ENCODE measurements around the gene DLGAP1. TPM values are rescaled to one million over a fixed set of nuclear protein-coding genes. Genes with fewer than 3 reads are reported as not detected.

The DLGAP1 gene
- total and polyA plus RNA-seq, 2 of the 8 experiments (the other 6 are each of a cell fraction or from before 2014, with no cell fraction given): 11.8 to 16.9 TPM

GRCh38 chr18:3855966-3856365, 599.1 kb downstream of the DLGAP1 start:
- Histone ChIP-seq H3K4me3 (ENCODE audit: extremely low read depth in 1 of 4, insufficient read depth in 2 of 4, low read depth in 3 of 4, low read length in 4 of 4) (no peak overlapping the region), H3K79me1 (ENCODE audit: low read depth, low read length) (no peaks in the 10 kb centered on the region), H3K18ac (ENCODE audit: extremely low read depth, low read length) (no peak overlapping the region), H2BK20ac (ENCODE audit: low read length) (no peak overlapping the region), H4K20me1 (replicated peaks in 1 of 2; ENCODE audit: control insufficient read depth in 1 of 2, insufficient read depth in 2 of 2, low read length in 2 of 2) (no peaks in the 10 kb centered on the region), H3K23me2 (ENCODE audit: low read depth, low read length) (no peaks in the 10 kb centered on the region), H3K79me2 (ENCODE audit: control insufficient read depth in 1 of 2, insufficient read depth in 2 of 2, low read length in 2 of 2) (no peaks in the 10 kb centered on the region), H4K5ac (ENCODE audit: insufficient read length, low read depth, low read length) (no peak overlapping the region), H3K14ac (ENCODE audit: insufficient read length) (no peak overlapping the region), H2BK5ac (ENCODE audit: low read depth, low read length) (no peak overlapping the region), H3K36me3 (ENCODE audit: control insufficient read depth in 2 of 4, insufficient read depth in 4 of 4, low read length in 3 of 4) (no peaks in the 10 kb centered on the region), H3K27me3 (replicated peaks in 1 of 4; ENCODE audit: control insufficient read depth in 3 of 4, extremely low read depth in 1 of 4, insufficient read depth in 3 of 4, low read length in 3 of 4) (no peaks in the 10 kb centered on the region), H2BK15ac (ENCODE audit: low read length) (no peak overlapping the region), H3K23ac (ENCODE audit: insufficient read length) (no peak overlapping the region), H3K9ac (replicated peaks in 1 of 4; ENCODE audit: extremely low read depth in 1 of 4, low read depth in 3 of 4, low read length in 3 of 4) (no peak overlapping the region), H3K4ac (replicated peaks; ENCODE audit: insufficient read length, low read depth, low read length) (no peak overlapping the region), H2AFZ (ENCODE audit: low read length) (no peak overlapping the region), H3K4me1 (replicated peaks in 1 of 4; ENCODE audit: control insufficient read depth in 3 of 4, insufficient read depth in 4 of 4, low read length in 3 of 4) (no peaks in the 10 kb centered on the region), H3K9me3 (ENCODE audit: insufficient read depth in 2 of 2, low read depth in 1 of 2, low read length in 1 of 2) (no peaks in the 10 kb centered on the region), H3K56ac (replicated peaks; ENCODE audit: insufficient read length, low read depth, low read length) (no peak overlapping the region), H2BK12ac (ENCODE audit: low read depth, low read length) (no peak overlapping the region), H3K4me2 (ENCODE audit: insufficient read depth in 1 of 2, low read depth in 2 of 2, low read length in 2 of 2) (no peak overlapping the region), H4K91ac (replicated peaks; ENCODE audit: insufficient read length, low read length) (no peak overlapping the region), H2AK5ac (ENCODE audit: low read depth, low read length) (no peak overlapping the region), H4K8ac (ENCODE audit: extremely low read depth, insufficient read depth, low read length) (no peak overlapping the region), H2BK120ac (replicated peaks; ENCODE audit: low read depth, low read length) (no peak overlapping the region), H3K27ac (ENCODE audit: low read depth, low read length) (no peak overlapping the region)
- TF ChIP-seq SP4 (IDR thresholded peaks at IDR 0.05; ENCODE audit: low read length) (no peak), EP300 (IDR thresholded peaks at IDR 0.05; ENCODE audit: borderline replicate concordance in 1 of 2, low read depth in 2 of 2, low read length in 2 of 2) (no peak), SUZ12 (IDR thresholded peaks at IDR 0.05; ENCODE audit: low read length) (no peak), RNF2 (IDR thresholded peaks at IDR 0.05; ENCODE audit: borderline replicate concordance, low read depth, low read length, missing control alignments, poor library complexity, severe bottlenecking) (no peak)
- ChIA-PET CTCF (ENCODE audit: partially characterized antibody) (interaction anchor here (0.6 to 1.3 kb wide), 2 partner anchors 12 to 85 kb away, joined by 3 to 4 read pairs; no protein-coding TSS in a partner anchor), POLR2A (ENCODE audit: partially characterized antibody) (no interaction called here)
- DNase-seq (ENCODE audit: low read depth in 1 of 2, low spot score in 2 of 2) (no peak), FAIRE-seq (no peak)
- 84% methylated on average over 3 of the region's 3 CpGs; no CpG with 5 or more reads in 1 of the 2 experiments for WGBS, 2 experiments (ENCODE audit: extremely low coverage in 1 of 2, insufficient coverage in 1 of 2, insufficient read length in 1 of 2, insufficient replicate concordance in 2 of 2, low coverage in 1 of 2, low lambda C conversion rate in 2 of 2, missing lambda C conversion rate in 1 of 2)
